Gastrocnemius medialis (tissue), 4 donors: ENCODE measurements around the gene C10orf95.

ENCODE experiments used
- POLR2A ChIP-seq, 2 donors: fragments of 450-650 bp; IDR thresholded peaks; one replicate each; pipeline ENCODE4 v1.6.1; 2017; ENCODE audit warnings: antibody characterized with exemption in 2 of 2, mild to moderate bottlenecking in 2 of 2, moderate library complexity in 2 of 2
- TF ChIP-seq, protein P1 (sequence below), 5 experiments: fragments of 450-650 bp in 3 of 5; fragments of 200-600 bp in 2 of 5; sonication (generic) in 2 of 5; IDR thresholded peaks in 4 of 5; conservative IDR thresholded peaks in 1 of 5; 1 replicate in 4 of 5; 2 replicates in 1 of 5; pipeline ENCODE4 v1.5.1; 2016 to 2019; ENCODE audit warnings: antibody characterized with exemption in 5 of 5, mild to moderate bottlenecking in 3 of 5, moderate library complexity in 3 of 5

DNA sequence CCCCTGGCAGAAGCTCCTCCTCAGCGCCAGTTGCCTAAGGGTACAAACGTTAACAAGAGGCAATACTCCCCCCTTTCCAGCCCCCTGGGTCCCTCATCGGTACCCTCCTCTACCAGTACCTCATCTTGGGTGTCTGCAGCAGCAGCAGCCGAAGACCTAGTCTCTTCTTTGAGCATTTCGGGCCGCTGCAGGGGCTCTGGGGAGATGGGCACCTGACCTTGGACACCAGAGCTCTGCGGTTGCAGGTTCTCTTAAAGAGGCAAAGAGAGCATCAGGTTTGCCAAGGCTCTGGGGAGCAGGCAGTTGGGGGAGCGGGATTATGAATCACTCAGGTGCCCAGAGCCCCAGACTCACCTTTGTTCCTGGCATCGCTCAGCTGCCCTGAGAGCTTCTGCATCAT, 27.2 kb downstream of the C10orf95 start:
- TF ChIP-seq, protein P1, sequence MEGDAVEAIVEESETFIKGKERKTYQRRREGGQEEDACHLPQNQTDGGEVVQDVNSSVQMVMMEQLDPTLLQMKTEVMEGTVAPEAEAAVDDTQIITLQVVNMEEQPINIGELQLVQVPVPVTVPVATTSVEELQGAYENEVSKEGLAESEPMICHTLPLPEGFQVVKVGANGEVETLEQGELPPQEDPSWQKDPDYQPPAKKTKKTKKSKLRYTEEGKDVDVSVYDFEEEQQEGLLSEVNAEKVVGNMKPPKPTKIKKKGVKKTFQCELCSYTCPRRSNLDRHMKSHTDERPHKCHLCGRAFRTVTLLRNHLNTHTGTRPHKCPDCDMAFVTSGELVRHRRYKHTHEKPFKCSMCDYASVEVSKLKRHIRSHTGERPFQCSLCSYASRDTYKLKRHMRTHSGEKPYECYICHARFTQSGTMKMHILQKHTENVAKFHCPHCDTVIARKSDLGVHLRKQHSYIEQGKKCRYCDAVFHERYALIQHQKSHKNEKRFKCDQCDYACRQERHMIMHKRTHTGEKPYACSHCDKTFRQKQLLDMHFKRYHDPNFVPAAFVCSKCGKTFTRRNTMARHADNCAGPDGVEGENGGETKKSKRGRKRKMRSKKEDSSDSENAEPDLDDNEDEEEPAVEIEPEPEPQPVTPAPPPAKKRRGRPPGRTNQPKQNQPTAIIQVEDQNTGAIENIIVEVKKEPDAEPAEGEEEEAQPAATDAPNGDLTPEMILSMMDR (IDR thresholded peaks at IDR 0.05 in 4 of 5, conservative IDR thresholded peaks at IDR 0.05 in 1 of 5): no peak
- TF ChIP-seq POLR2A (IDR thresholded peaks at IDR 0.05): no peak
